ENCODE measurements around the gene ASIC2. TPM values are rescaled to one million over a fixed set of nuclear protein-coding genes. Genes with fewer than 3 reads are reported as not detected.

The ASIC2 gene
- total and polyA plus RNA-seq, 9 of the 15 experiments (the other 6 are each of a cell fraction or from before 2014, with no cell fraction given): not detected

GRCh38 chr17:32971171-32971570 is 321.9 kb downstream of the ASIC2 start (continued):
- TF ChIP-seq SRSF1 (IDR thresholded peaks at IDR 0.05; ENCODE audit: low read depth, low read length): no peak
- TF ChIP-seq ZHX1 (conservative IDR thresholded peaks at IDR 0.05; ENCODE audit: low read length): no peak
- peak; percentile 86 for TF ChIP-seq TFAP4 (CRISPR knock-in tag; IDR thresholded peaks at IDR 0.05; ENCODE audit: borderline replicate concordance)
- no peak for TF ChIP-seq CHD1 (IDR thresholded peaks at IDR 0.05; ENCODE audit: low read length)
- 0 out of 2 replicates have a peak, but pooled peaks have one; percentile 22 for TF ChIP-seq CREM (IDR thresholded peaks at IDR 0.05; ENCODE audit: low read depth)
- TF ChIP-seq HNRNPLL (IDR thresholded peaks at IDR 0.05; ENCODE audit: low read depth, low read length, poor library complexity, severe bottlenecking): no peak
- TF ChIP-seq ATF4 (CRISPR knock-in tag; IDR thresholded peaks at IDR 0.05): no peak
- TF ChIP-seq TAF9B (IDR thresholded peaks at IDR 0.05; ENCODE audit: partially characterized antibody): peak; percentile 65
- TF ChIP-seq FOXP1 (CRISPR knock-in tag; IDR thresholded peaks at IDR 0.05): no peak
- TF ChIP-seq IFI16 (CRISPR knock-in tag; IDR thresholded peaks at IDR 0.05): no peak
- no peak for TF ChIP-seq ZNF609 (CRISPR knock-in tag; IDR thresholded peaks at IDR 0.05; ENCODE audit: borderline replicate concordance)
- TF ChIP-seq EWSR1 (IDR thresholded peaks at IDR 0.05; ENCODE audit: borderline replicate concordance, low read depth, partially characterized antibody): no peak
- TF ChIP-seq CBFA2T3 (IDR thresholded peaks at IDR 0.05): peak; percentile 97
- peak; percentile 33; the same call in 1 of the 2 replicates for TF ChIP-seq CTBP1 (IDR thresholded peaks at IDR 0.05; ENCODE audit: borderline replicate concordance)
- no peak for TF ChIP-seq RBM15 (IDR thresholded peaks at IDR 0.05; ENCODE audit: insufficient read depth, low read length)
- no peak for TF ChIP-seq ZNF436 (CRISPR knock-in tag; IDR thresholded peaks at IDR 0.05)
- peak; percentile 89 for TF ChIP-seq NCOR1 (IDR thresholded peaks at IDR 0.05)
- TF ChIP-seq ELK1 (CRISPR knock-in tag; IDR thresholded peaks at IDR 0.05): no peak
- TF ChIP-seq ZNF224 (CRISPR knock-in tag; IDR thresholded peaks at IDR 0.05): no peak
